ENCODE measurements around the gene OGDH.

DNA sequence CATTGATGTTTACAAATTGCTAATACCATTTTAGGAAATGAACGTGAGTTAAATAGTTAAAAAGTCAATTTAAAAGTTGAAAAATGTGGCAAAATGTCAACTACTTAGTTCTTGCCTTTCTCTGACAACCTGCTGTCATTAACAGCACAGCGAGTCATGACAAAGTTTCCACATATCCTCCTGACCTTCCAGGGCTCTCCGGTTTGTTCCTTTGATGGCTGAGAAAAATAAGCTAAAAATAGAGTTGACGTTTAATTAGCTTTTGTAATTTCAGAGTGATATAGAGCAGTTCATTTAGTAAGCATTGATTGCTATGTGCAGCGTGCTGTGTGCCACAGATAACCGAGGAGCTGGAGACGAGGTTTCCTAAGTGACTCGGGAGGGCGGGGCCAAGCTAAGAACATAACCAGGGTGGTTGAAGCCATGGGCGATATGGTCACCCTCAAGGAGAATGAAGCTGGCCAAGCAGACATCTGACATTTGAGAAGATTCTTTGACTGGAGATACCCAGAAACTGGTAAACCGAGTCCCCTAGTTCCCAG lies 47.9 kb downstream of the OGDH start:
- TF ChIP-seq, protein P1, sequence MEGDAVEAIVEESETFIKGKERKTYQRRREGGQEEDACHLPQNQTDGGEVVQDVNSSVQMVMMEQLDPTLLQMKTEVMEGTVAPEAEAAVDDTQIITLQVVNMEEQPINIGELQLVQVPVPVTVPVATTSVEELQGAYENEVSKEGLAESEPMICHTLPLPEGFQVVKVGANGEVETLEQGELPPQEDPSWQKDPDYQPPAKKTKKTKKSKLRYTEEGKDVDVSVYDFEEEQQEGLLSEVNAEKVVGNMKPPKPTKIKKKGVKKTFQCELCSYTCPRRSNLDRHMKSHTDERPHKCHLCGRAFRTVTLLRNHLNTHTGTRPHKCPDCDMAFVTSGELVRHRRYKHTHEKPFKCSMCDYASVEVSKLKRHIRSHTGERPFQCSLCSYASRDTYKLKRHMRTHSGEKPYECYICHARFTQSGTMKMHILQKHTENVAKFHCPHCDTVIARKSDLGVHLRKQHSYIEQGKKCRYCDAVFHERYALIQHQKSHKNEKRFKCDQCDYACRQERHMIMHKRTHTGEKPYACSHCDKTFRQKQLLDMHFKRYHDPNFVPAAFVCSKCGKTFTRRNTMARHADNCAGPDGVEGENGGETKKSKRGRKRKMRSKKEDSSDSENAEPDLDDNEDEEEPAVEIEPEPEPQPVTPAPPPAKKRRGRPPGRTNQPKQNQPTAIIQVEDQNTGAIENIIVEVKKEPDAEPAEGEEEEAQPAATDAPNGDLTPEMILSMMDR (IDR thresholded peaks at IDR 0.05; ENCODE audit: low read depth, low read length, poor library complexity, severe bottlenecking): no peak
- TF ChIP-seq EZH2phosphoT487 (IDR thresholded peaks at IDR 0.05; ENCODE audit: borderline replicate concordance, low read length): no peak

Data from DOHH2 (cell line).